HG02623 (cell line): ENCODE data around the gene ARID5B.

Experiments used
- ATAC-seq: cut with Tn5 transposase; IDR thresholded peaks from one replicate; pipeline ENCODE4 v1.9.1; 2021; ENCODE audit warnings: moderate library complexity; ENCODE audit not compliant: unreplicated experiment

Gene ARID5B

DNA sequence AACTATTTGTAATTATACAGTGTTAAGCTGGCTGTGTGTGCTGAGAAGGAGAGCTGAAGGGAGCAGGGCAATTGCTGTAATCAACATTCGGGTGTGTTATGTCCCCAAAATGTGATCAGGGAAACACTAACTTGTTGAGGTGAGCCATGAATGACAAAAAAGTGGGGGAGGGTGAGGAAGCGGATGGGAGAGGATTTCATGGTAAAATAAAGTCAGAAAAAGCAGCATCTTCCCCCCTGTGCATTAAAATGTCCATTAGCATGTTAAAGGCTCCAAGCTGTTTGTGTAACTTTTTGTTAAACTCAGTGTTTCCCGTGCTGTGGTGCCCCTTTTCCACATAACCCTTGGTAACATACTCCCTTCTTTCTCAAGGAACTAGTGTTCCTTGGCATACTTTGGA, 84.9 kb downstream of the ARID5B start:
- ATAC-seq: no peak

- ATAC-seq: no peak
Measured at GRCh38 chr10:61986788-61987492, 85.4 kb downstream of the ARID5B start.

- ATAC-seq: peak; percentile 10
Measured at GRCh38 chr10:61987537-61987936, 86.0 kb downstream of the ARID5B start.

GRCh38 chr10:61987951-61988379, 86.5 kb downstream of the ARID5B start:
- ATAC-seq: peak; percentile 98

DNA sequence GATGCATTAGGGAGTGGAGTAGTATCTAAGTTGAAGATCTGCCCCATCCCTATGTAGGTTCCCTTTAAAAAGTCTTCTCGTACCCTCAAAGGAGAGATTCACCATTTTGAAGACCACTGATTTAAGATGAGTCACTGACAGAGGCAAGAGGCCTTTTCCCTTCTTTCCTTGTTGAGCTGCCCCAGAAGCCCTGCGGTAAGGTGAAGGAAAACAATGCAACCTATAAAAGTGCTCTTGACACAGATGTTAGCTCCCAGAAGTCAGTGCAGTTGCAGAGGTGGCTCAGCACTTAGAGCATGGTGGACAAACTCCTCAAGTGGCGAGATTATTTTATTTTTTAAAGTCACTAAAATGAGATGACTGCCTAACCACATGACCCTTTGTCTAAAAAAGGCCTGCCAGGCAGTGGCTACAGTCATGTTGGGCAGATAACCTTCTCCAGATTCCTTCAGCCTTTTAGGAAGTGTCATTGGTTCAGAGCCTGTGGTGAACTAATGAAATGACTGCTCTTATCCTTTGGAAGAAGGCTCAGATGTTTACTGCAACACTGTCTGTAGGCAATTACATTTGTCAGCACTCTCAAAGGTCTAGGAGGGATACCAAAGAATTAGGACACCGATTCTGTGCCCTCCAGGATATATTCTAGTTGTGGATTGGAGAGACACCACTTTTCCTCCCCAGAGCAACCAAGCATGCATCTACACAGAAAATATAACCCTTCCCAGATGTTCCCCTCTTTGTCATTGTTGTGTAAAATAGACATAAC, 88.7 kb downstream of the ARID5B start:
- ATAC-seq: no peak

DNA sequence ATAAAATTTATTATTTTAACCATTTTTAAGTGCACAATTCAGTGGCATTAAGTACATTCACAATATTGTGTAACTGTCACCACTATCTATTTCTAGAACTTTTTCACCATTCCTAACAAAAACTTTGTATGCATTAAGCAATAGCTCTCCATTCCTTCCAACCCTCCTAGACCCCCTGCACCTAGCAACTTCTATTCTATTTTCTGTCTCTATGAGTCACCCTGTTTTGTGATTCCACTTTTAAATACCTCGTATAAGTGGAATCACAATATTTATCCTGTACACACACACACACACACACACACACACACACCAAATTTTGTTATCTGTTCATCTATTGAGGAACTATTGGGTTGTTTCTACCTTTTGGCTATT, 89.2 kb downstream of the ARID5B start:
- ATAC-seq: no peak

GRCh38 chr10:61991166-61991565, 89.7 kb downstream of the ARID5B start:
- no peak for ATAC-seq

- ATAC-seq: no peak
Measured at GRCh38 chr10:61992059-61992460, 90.6 kb downstream of the ARID5B start.

GRCh38 chr10:61992671-61993668, 91.5 kb downstream of the ARID5B start:
- ATAC-seq: no peak

DNA sequence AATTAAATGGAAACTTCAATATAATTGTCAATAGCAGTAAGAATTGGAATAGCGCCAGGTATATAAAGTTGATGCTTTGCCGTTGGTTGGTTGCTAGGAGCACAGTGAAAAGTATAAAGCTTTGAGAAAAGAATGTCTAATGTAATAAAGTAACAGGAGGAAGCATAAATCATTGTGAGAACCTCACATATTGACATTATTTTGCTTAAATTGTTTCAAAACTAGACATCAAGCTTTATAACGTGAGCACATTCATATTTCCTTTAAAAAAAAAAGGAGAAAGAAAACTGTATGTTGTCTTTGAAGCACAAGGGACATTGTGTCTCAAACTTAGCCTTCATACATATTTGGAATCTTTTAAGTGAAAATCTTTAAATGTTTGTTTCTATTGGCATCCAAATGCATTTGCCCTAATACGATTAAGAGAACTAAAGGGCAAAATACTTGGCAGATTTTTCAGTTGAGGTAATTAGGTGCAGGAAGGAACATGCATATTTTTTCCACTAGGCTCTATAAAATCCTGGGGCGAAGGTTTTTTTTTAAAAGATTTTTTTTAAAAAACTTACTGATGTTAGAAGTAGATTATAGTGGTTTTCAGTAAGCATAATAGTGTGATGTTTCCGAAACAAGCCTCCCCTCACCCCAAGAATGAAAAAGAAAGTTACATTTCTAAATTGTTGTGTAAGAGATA, 92.4 kb downstream of the ARID5B start:
- no peak for ATAC-seq

- ATAC-seq: no peak
Measured at GRCh38 chr10:61994405-61995219, 93.1 kb downstream of the ARID5B start.

DNA sequence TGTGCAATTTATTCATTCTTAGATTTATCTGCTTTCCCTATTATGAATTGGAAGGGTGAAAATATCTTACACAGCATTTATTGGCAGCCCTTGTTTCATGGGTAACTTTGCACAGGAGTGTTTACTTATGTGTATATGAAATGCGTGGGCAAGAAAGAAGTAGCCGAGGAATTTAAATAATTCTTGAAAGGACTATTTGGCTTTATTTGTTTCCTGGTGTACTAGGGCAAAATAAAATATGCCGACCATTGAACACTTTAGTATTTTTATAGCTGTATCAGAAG, 93.7 kb downstream of the ARID5B start:
- no peak for ATAC-seq

- no peak for ATAC-seq
Measured at GRCh38 chr10:61998937-61999336, 97.4 kb downstream of the ARID5B start.

- peak; percentile 66 for ATAC-seq
Measured at GRCh38 chr10:62000037-62000603, 98.6 kb downstream of the ARID5B start.

DNA sequence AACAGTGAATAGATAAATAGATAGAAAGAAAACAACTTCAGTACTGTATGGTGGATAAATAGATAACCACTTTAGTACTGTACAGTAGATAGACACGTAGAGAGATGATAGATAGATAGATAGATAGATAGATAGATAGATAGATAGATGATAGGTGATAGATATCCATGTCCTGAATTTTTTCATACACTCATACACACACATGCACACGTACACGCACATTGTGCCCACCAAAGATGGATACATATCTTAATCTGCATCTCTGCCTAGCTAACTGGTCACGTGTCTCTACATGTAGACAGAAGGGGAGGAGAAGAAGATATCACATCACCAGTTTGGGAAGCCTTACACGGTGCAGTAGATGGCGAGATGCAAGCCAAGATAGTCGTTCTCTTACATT, 99.2 kb downstream of the ARID5B start:
- no peak for ATAC-seq

DNA sequence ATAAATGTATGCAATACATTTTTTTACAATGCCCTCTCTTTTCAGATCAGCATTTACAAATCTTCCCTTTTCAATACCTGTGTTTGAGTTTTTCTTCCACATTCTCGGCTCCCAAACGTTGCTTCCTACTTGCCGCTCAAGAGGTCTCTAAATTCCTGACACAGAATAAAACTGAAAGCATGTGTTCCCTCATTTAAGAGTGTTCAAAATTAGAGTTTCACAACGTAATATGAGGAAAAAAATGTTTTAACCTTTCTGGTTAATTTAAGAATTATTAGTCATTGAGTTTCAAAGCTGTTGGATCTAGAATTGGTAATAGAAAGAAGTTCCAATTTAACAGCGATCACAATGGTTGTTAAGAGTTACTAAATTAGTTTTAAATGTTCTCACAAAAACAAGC, 100.4 kb downstream of the ARID5B start:
- ATAC-seq: no peak

DNA sequence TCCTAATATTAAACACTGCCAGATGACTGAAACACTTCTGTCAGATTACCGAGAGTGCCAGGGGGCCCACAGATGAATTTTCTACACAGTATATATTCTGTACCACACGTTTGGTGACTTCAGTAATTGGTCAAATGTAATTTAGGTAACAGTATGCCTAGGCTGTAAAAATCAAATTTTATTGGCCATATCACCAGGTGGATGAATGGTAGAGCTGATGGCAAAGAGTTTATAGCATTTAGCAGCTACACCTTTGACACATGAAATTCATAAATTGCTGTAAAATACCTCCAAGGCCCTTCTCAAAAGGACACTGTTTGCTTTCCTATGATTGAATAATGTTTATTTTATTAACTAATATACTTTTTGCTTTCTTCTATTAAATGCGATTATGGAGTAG, 101.3 kb downstream of the ARID5B start:
- no peak for ATAC-seq

- ATAC-seq: no peak
Measured at GRCh38 chr10:62004042-62004441, 102.5 kb downstream of the ARID5B start.

DNA sequence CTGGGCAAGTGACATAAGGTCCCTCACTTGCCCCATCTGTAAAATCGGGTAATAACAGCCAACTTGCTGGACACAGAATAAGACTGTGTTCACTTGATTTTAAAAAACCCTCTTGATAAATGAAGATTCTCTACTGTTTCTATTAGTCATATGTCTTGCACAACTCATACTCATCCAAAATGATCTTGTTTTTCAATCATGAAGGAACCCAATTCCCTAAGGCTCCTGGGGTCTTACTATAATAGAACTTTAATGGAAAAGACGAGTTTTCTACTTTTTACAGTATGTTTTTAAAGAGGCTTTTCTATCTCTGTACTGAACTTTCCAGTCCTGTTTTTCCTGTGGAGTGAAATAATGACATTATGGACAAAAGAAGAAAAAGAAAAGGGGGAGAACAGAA, 103.8 kb downstream of the ARID5B start:
- ATAC-seq: no peak

- ATAC-seq: no peak
Measured at GRCh38 chr10:62005687-62006086, 104.2 kb downstream of the ARID5B start.
